IMR-90 (cell line): ENCODE measurements around the gene OFD1. TPM values are rescaled to one million over a fixed set of nuclear protein-coding genes. Genes with fewer than 3 reads are reported as not detected.

Experiments used
- ATAC-seq: fragments of 200-7000 bp; cut with Tn5 transposase; 2 replicates; pipeline ENCODE4 v1.9.1; 2020; ENCODE audit warnings: low read depth, mild to moderate bottlenecking, moderate library complexity
- BruUV-seq: library from RNA; stranded (reverse); fragments of 400-500 nt; replicated peaks from 2 replicates; lab custom pipeline; 2021; lab: Mats Ljungman, UMichigan
- CTCF ChIA-PET: fragments of 300-600 bp; formaldehyde crosslinking; extraction: SDS; loops from one replicate; lab custom pipeline; 2021; ENCODE audit warnings: antibody characterized with exemption; lab: Yijun Ruan, JAX
- POLR2A ChIA-PET: fragments of 300-600 bp; sonication (Branson Sonifier 250); formaldehyde crosslinking; loops from one replicate; lab custom pipeline; 2022; ENCODE audit warnings: antibody characterized with exemption; ENCODE audit not compliant: unreplicated experiment; lab: Charles Lee
- DNase-seq: peaks from one replicate; pipeline ENCODE4 v3.0.0; 2013
- H2AFZ ChIP-seq: replicated peaks from 2 replicates; pipeline ENCODE3; 2013; ENCODE audit warnings: low read length, mild to moderate bottlenecking; ENCODE audit not compliant: poor library complexity
- H2AK5ac ChIP-seq: 2 replicates; pipeline ENCODE4 v1.6.1; 2013; ENCODE audit warnings: low read depth, low read length, inconsistent platforms
- H2AK9ac ChIP-seq: replicated peaks from 2 replicates; pipeline ENCODE3; 2013; ENCODE audit warnings: mild to moderate bottlenecking, low read depth, low read length, moderate library complexity; ENCODE audit not compliant: poor library complexity
- H2BK120ac ChIP-seq: 2 replicates; pipeline ENCODE4 v1.6.1; 2013; ENCODE audit warnings: low read depth, low read length, inconsistent platforms
- H2BK15ac ChIP-seq: 3 replicates; pipeline ENCODE4 v1.6.1; 2013; ENCODE audit warnings: low read depth, low read length, inconsistent platforms
- H2BK20ac ChIP-seq: 2 replicates; pipeline ENCODE4 v1.6.1; 2013; ENCODE audit warnings: low read depth, mild to moderate bottlenecking, inconsistent platforms, low read length, moderate library complexity
- H2BK5ac ChIP-seq: 2 replicates; pipeline ENCODE4 v1.6.1; 2013; ENCODE audit warnings: mild to moderate bottlenecking, low read depth, low read length, inconsistent platforms; ENCODE audit not compliant: poor library complexity, severe bottlenecking
- H3K14ac ChIP-seq: replicated peaks from 2 replicates; pipeline ENCODE4 v1.6.1; 2013; ENCODE audit warnings: low read depth, low read length, inconsistent platforms
- H3K18ac ChIP-seq: 2 replicates; pipeline ENCODE4 v1.6.1; 2013; ENCODE audit warnings: low read depth, low read length, control low read depth
- H3K23ac ChIP-seq: 2 replicates; pipeline ENCODE4 v1.6.1; 2013; ENCODE audit warnings: low read depth, low read length, inconsistent platforms
- H3K27ac ChIP-seq: 2 replicates; pipeline ENCODE4 v1.5.1; 2013; ENCODE audit warnings: mild to moderate bottlenecking, control low read depth, low read length; ENCODE audit not compliant: insufficient read depth
- H3K27me3 ChIP-seq: 2 replicates; pipeline ENCODE4 v1.6.1; 2013; ENCODE audit warnings: low read length; ENCODE audit not compliant: control insufficient read depth, insufficient read depth
- H3K36me3 ChIP-seq: 2 replicates; pipeline ENCODE4 v1.6.1; 2013; ENCODE audit warnings: low read length, mixed read lengths; ENCODE audit not compliant: control insufficient read depth, insufficient read depth
- H3K4ac ChIP-seq: 2 replicates; pipeline ENCODE4 v1.6.1; 2013; ENCODE audit warnings: low read depth, low read length, inconsistent platforms
- H3K4me1 ChIP-seq: 2 replicates; pipeline ENCODE4 v1.6.1; 2013; ENCODE audit warnings: low read length, mixed read lengths; ENCODE audit not compliant: control insufficient read depth, insufficient read depth
- H3K4me2 ChIP-seq: 2 replicates; pipeline ENCODE4 v1.6.1; 2013; ENCODE audit warnings: low read depth, mild to moderate bottlenecking, control low read depth, low read length, moderate library complexity
- H3K4me3 ChIP-seq: 2 replicates; pipeline ENCODE4 v1.5.1; 2013; ENCODE audit warnings: low read depth, mild to moderate bottlenecking, control low read depth, low read length, moderate library complexity; ENCODE audit not compliant: insufficient read depth
- H3K56ac ChIP-seq: 2 replicates; pipeline ENCODE4 v1.6.1; 2013; ENCODE audit warnings: low read length, inconsistent platforms; ENCODE audit not compliant: insufficient read depth; ENCODE audit errors: extremely low read depth
- H3K79me1 ChIP-seq, 2 experiments: 2 replicates each; pipeline ENCODE4 v1.6.1; 2013; ENCODE audit warnings: low read length in 2 of 2, inconsistent platforms in 1 of 2, low read depth in 1 of 2
- H3K9ac ChIP-seq: 2 replicates; pipeline ENCODE4 v1.6.1; 2013; ENCODE audit warnings: low read depth, low read length, control low read depth
- H3K9me1 ChIP-seq: 2 replicates; pipeline ENCODE4 v1.6.1; 2013; ENCODE audit warnings: low read length, inconsistent platforms; ENCODE audit not compliant: insufficient read depth
- H3K9me3 ChIP-seq: 2 replicates; pipeline ENCODE4 v1.6.1; 2013; ENCODE audit warnings: low read length; ENCODE audit not compliant: control insufficient read depth, insufficient read depth
- H4K20me1 ChIP-seq: 2 replicates; pipeline ENCODE4 v1.6.1; 2013; ENCODE audit warnings: low read length, inconsistent platforms; ENCODE audit not compliant: insufficient read depth
- H4K5ac ChIP-seq: 2 replicates; pipeline ENCODE4 v1.6.1; 2013; ENCODE audit warnings: mild to moderate bottlenecking, low read depth, low read length, control low read depth
- H4K8ac ChIP-seq, 2 experiments: 2 replicates each; pipeline ENCODE4 v1.6.1; 2013; ENCODE audit warnings: low read depth in 2 of 2, low read length in 2 of 2, control low read depth in 1 of 2, inconsistent platforms in 1 of 2
- H4K91ac ChIP-seq: 2 replicates; pipeline ENCODE4 v1.6.1; 2013; ENCODE audit warnings: low read depth, low read length, inconsistent platforms; ENCODE audit not compliant: insufficient read depth
- CEBPB ChIP-seq: IDR thresholded peaks from 2 replicates; pipeline ENCODE4 v1.6.1; 2012; ENCODE audit warnings: low read depth, low read length, improper control_type of control experiment
- CHD1 ChIP-seq: IDR thresholded peaks from 2 replicates; pipeline ENCODE4 v1.6.1; 2012; ENCODE audit warnings: low read depth, low read length, improper control_type of control experiment
- WGBS, 2 experiments: methylation state at CpG; one replicate each; pipeline versions ENCODE4 v1.1.5 to v1.1.7; 2013; ENCODE audit warnings: missing lambda C conversion rate in 2 of 2; ENCODE audit not compliant: insufficient read length in 1 of 2; ENCODE audit errors: extremely low coverage in 2 of 2; 5-methylcytosine and 5-hydroxymethylcytosine counted together
- dilution Hi-C: fragments of 300-500 bp; cut with HindIII; formaldehyde crosslinking; loops from one replicate; pipeline ENCODE4 v1.14.3; 2018; ENCODE audit warnings: low sequenced_read_pairs; ENCODE audit not compliant: unreplicated experiment
- in situ Hi-C: fragments of 300-500 bp; cut with MboI; formaldehyde crosslinking; loops from 3 replicates; pipeline ENCODE4 v1.14.3; 2019; ENCODE audit warnings: low sequenced_read_pairs, inconsistent platforms, mixed read lengths
- intact Hi-C: fragments of 100-400 bp; cut with micrococcal nuclease; formaldehyde crosslinking; loops from 2 replicates; pipeline ENCODE4 v1.10.0; 2022
- polyA plus RNA-seq, 3 experiments: library from polyadenylated mRNA; depleted of rRNA; stranded (reverse); fragments of >200 nt; gene quantifications; 2 replicates each; pipeline ENCODE4 v1.2.3, GENCODE V29; 2012; ENCODE audit warnings: low replicate concordance in 1 of 3
- total RNA-seq: library from RNA; depleted of rRNA; stranded (reverse); fragments of >200 nt; gene quantifications from 2 replicates; pipeline ENCODE4 v1.2.3, GENCODE V29; 2012

The OFD1 gene
- total and polyA plus RNA-seq, 2 of the 4 experiments (the other 2 are of a cell fraction), result 8.4 to 8.6 TPM

DNA sequence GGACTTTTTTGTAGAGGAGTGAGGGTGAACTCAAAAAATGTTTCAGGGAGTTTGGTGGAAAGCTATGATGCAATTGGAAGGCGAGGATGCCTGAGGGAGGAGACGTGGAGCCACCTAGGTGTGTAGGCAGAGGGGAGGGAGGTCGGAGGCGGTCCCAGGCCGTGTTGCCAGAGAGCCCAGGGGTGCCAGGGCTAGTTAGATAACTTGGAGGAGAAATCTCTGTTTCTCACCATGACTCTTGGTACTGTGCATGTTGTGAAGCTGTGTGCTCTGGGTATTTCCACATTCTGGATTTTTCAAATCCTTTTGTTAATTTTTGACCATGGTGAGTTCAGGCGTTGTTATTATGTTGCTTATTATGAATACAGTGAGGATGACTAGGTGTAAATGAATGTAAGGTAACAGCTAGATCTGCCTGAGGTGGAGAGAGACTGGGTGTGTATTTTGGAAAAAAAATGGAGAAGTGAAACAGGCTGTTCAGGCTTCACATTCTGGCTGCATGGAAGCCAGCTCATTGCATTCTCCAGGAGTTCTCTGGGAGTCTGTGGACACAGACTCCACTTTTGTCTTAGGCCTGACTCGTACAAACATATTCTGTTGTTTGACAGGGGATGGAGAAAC, 41.1 kb upstream of the OFD1 start:
- Histone ChIP-seq H3K9me3 (no peaks in the 10 kb centered on the region), H3K4ac (no peak overlapping the region), H3K23ac (no peak overlapping the region), H2BK5ac (no peak overlapping the region), H3K9ac (no peak overlapping the region), H3K9me1 (peaks cover 3% of the 10 kb centered on the region; the same call in 1 of the 2 replicates), H2BK20ac (no peak overlapping the region), H3K4me3 (no peak overlapping the region), H3K56ac (no peak overlapping the region), H3K27ac (peak overlapping the region; percentile 5; the same call in 1 of the 2 replicates), H2AFZ (no peak overlapping the region), H4K91ac (no peak overlapping the region), H3K4me2 (peak overlapping the region; percentile 36; the same call in 1 of the 2 replicates), H3K18ac (no peak overlapping the region), H3K14ac (no peak overlapping the region), H4K20me1 (peaks cover 52% of the 10 kb centered on the region), H2AK9ac (no peak overlapping the region), H2AK5ac (no peak overlapping the region), H3K79me1 (peaks cover 22 to 58% of the 10 kb centered on the region in 2 experiments), H3K4me1 (peaks cover 7% of the 10 kb centered on the region), H2BK120ac (no peak overlapping the region), H4K5ac (no peak overlapping the region), H3K27me3 (no peaks in the 10 kb centered on the region; the same call in 1 of the 2 replicates), H3K36me3 (peaks cover 2% of the 10 kb centered on the region), H2BK15ac (no peak overlapping the region), H4K8ac (no peak overlapping the region)
- ChIA-PET CTCF (interaction anchor here (0.5 kb wide), 1 partner anchor 15 kb away, joined by 8 read pairs; no protein-coding TSS in a partner anchor), POLR2A (no interaction called here)
- 71% methylated on average over 1 of the region's 7 CpGs; no CpG with 5 or more reads in 1 of the 2 experiments for whole genome bisulfite sequencing, 2 experiments
- DNase-seq (peak; percentile 19), ATAC-seq (no peak)
- in situ Hi-C loops (no loop called here), dilution Hi-C loops (no loop called here), intact Hi-C loops (loop anchor here (5.0 kb wide), 1 partner anchor 39 kb away; the partner anchor contains the start of genes OFD1 and TRAPPC2)
- BruUV-seq, result no TSS peak
- TF ChIP-seq CEBPB (peak; percentile 34; the same call in 1 of the 2 replicates), CHD1 (no peak)
